GM23338 (cell line): ENCODE measurements around the gene GIPC1. TPM values are rescaled to one million over a fixed set of nuclear protein-coding genes. Genes with fewer than 3 reads are reported as not detected.

Experiments used
- CREB1 ChIP-seq: fragments of 250-450 bp; sonication (Bioruptor Pico); IDR thresholded peaks from 2 replicates; pipeline ENCODE4 v1.5.0; 2020; ENCODE audit warnings: low read depth, mild to moderate bottlenecking, moderate library complexity
- EZH2phosphoT487 ChIP-seq: fragments of 200-600 bp; sonication (generic); IDR thresholded peaks from one replicate; pipeline ENCODE4 v1.8.1; 2018; ENCODE audit warnings: antibody characterized with exemption; ENCODE audit not compliant: unreplicated experiment
- JUNB ChIP-seq: IDR thresholded peaks from one replicate; pipeline ENCODE4 v1.6.1; 2016; ENCODE audit warnings: antibody characterized with exemption; ENCODE audit not compliant: unreplicated experiment
- NANOG ChIP-seq: IDR thresholded peaks from 2 replicates; pipeline ENCODE4 v1.6.1; 2016; ENCODE audit warnings: antibody characterized with exemption, borderline replicate concordance
- STAT1 ChIP-seq: IDR thresholded peaks from one replicate; pipeline ENCODE4 v1.6.1; 2016; ENCODE audit warnings: antibody characterized with exemption; ENCODE audit not compliant: unreplicated experiment
- ZNF114 ChIP-seq: fragments of 250-450 bp; sonication (Bioruptor Pico); IDR thresholded peaks from 2 replicates; pipeline ENCODE4 v1.5.0; 2020; ENCODE audit warnings: mild to moderate bottlenecking, moderate library complexity
- ZNF331 ChIP-seq: fragments of 250-450 bp; sonication (Bioruptor Pico); IDR thresholded peaks from 2 replicates; pipeline ENCODE4 v1.5.0; 2020; ENCODE audit warnings: low read depth, mild to moderate bottlenecking, moderate library complexity
- polyA plus RNA-seq: library from polyadenylated mRNA; unstranded; fragments of >200 nt; fragmentation: Nextera tagmentation; extraction: Ambion mirVana; gene quantifications from 2 replicates; pipeline ENCODE4 v1.2.1, GENCODE V29; 2016
- total RNA-seq: library from RNA; depleted of rRNA; stranded (reverse); fragments of >200 nt; shearing (Covaris generic); gene quantifications from 2 replicates; pipeline ENCODE4 v1.2.3, GENCODE V29; 2014
- TF ChIP-seq, protein P1 (sequence below): fragments of 250-450 bp; sonication (Bioruptor Pico); IDR thresholded peaks from 2 replicates; pipeline ENCODE4 v1.5.0; 2020; ENCODE audit warnings: mild to moderate bottlenecking, moderate library complexity
- TF ChIP-seq, protein P2 (sequence below): IDR thresholded peaks from 2 replicates; pipeline ENCODE4 v1.6.1; 2016; ENCODE audit warnings: antibody characterized with exemption

The GIPC1 gene
- total and polyA plus RNA-seq, 2 experiments from 2014 or later, result 51.6 to 106 TPM

DNA sequence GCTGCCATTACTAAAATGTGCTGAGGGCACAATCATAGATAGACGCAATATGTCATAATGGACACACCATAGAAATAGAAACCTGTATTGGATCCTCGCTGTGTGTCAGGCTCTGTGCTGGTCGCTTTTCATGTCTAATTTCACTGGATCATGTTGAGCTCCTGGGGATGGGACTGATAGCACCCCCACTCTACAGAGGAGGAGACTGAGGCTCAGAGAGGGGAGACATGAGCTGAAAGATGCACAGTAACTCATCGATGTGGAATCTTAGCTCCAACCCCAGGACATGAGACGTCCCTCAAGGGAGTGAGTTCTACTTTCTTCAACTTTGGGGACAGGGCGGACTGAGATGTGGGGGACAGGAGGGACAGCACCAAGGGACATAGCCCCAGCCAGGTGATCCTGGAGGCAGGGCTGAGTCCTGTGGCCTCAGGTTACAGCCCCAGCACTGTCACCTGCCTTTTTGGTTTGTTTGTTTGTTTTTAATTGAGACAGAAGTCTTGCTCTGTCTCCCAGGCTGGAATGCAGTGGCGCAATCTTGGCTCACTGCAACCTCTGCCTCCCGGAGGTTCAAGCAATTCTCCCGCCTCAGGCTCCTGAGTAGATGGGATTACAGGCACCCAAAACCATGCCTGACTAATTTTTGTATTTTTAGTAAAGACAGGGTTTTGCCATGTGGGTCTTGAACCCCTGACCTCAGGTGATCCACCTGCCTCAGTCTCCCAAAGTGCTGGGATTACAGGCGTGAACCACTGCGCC is 6.6 kb upstream of the GIPC1 start (continued):
- TF ChIP-seq, protein P1, sequence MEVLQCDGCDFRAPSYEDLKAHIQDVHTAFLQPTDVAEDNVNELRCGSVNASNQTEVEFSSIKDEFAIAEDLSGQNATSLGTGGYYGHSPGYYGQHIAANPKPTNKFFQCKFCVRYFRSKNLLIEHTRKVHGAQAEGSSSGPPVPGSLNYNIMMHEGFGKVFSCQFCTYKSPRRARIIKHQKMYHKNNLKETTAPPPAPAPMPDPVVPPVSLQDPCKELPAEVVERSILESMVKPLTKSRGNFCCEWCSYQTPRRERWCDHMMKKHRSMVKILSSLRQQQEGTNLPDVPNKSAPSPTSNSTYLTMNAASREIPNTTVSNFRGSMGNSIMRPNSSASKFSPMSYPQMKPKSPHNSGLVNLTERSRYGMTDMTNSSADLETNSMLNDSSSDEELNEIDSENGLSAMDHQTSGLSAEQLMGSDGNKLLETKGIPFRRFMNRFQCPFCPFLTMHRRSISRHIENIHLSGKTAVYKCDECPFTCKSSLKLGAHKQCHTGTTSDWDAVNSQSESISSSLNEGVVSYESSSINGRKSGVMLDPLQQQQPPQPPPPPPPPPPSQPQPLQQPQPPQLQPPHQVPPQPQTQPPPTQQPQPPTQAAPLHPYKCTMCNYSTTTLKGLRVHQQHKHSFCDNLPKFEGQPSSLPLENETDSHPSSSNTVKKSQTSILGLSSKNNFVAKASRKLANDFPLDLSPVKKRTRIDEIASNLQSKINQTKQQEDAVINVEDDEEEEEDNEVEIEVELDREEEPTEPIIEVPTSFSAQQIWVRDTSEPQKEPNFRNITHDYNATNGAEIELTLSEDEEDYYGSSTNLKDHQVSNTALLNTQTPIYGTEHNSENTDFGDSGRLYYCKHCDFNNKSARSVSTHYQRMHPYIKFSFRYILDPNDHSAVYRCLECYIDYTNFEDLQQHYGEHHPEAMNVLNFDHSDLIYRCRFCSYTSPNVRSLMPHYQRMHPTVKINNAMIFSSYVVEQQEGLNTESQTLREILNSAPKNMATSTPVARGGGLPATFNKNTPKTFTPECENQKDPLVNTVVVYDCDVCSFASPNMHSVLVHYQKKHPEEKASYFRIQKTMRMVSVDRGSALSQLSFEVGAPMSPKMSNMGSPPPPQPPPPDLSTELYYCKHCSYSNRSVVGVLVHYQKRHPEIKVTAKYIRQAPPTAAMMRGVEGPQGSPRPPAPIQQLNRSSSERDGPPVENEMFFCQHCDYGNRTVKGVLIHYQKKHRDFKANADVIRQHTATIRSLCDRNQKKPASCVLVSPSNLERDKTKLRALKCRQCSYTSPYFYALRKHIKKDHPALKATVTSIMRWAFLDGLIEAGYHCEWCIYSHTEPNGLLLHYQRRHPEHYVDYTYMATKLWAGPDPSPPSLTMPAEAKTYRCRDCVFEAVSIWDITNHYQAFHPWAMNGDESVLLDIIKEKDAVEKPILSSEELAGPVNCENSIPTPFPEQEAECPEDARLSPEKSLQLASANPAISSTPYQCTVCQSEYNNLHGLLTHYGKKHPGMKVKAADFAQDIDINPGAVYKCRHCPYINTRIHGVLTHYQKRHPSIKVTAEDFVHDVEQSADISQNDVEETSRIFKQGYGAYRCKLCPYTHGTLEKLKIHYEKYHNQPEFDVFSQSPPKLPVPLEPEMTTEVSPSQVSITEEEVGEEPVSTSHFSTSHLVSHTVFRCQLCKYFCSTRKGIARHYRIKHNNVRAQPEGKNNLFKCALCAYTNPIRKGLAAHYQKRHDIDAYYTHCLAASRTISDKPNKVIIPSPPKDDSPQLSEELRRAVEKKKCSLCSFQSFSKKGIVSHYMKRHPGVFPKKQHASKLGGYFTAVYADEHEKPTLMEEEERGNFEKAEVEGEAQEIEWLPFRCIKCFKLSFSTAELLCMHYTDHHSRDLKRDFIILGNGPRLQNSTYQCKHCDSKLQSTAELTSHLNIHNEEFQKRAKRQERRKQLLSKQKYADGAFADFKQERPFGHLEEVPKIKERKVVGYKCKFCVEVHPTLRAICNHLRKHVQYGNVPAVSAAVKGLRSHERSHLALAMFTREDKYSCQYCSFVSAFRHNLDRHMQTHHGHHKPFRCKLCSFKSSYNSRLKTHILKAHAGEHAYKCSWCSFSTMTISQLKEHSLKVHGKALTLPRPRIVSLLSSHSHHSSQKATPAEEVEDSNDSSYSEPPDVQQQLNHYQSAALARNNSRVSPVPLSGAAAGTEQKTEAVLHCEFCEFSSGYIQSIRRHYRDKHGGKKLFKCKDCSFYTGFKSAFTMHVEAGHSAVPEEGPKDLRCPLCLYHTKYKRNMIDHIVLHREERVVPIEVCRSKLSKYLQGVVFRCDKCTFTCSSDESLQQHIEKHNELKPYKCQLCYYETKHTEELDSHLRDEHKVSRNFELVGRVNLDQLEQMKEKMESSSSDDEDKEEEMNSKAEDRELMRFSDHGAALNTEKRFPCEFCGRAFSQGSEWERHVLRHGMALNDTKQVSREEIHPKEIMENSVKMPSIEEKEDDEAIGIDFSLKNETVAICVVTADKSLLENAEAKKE (CRISPR knock-in tag), result no peak
- TF ChIP-seq, protein P2, sequence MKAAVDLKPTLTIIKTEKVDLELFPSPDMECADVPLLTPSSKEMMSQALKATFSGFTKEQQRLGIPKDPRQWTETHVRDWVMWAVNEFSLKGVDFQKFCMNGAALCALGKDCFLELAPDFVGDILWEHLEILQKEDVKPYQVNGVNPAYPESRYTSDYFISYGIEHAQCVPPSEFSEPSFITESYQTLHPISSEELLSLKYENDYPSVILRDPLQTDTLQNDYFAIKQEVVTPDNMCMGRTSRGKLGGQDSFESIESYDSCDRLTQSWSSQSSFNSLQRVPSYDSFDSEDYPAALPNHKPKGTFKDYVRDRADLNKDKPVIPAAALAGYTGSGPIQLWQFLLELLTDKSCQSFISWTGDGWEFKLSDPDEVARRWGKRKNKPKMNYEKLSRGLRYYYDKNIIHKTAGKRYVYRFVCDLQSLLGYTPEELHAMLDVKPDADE, result no peak
- no peak for TF ChIP-seq NANOG
- TF ChIP-seq STAT1, result no peak
- TF ChIP-seq JUNB, result no peak
- no peak for TF ChIP-seq EZH2phosphoT487
- no peak for TF ChIP-seq ZNF331 (CRISPR knock-in tag)
- TF ChIP-seq ZNF114 (CRISPR knock-in tag), result no peak
- no peak for TF ChIP-seq CREB1 (CRISPR knock-in tag)
